HepG2 (cell line): ENCODE measurements around the gene SRP68. TPM values are rescaled to one million over a fixed set of nuclear protein-coding genes. Genes with fewer than 3 reads are reported as not detected.
A peak's percentile ranks its signal among the peaks of the same experiment; 100 is the strongest.

Experiments used
- BCL6 ChIP-seq: IDR thresholded peaks from 2 replicates; pipeline ENCODE4 v1.6.1; 2016; ENCODE audit warnings: missing genetic modification reagents, missing compliant biosample characterization
- BHLHE40 ChIP-seq: IDR thresholded peaks from 2 replicates; pipeline ENCODE4 v1.6.1; 2011; ENCODE audit warnings: low read length, improper control_type of control experiment
- CBX1 ChIP-seq: IDR thresholded peaks from one replicate; pipeline ENCODE4 v1.6.1; 2016; ENCODE audit warnings: antibody characterized with exemption, low read depth
- CENPT ChIP-seq: sonication (generic); formaldehyde crosslinking; IDR thresholded peaks from 2 replicates; pipeline ENCODE4 v1.8.0; 2022; ENCODE audit warnings: low read depth, mild to moderate bottlenecking, moderate library complexity, missing genetic modification reagents
- HDAC1 ChIP-seq: sonication (generic); formaldehyde crosslinking; IDR thresholded peaks from 2 replicates; pipeline ENCODE4 v1.5.1; 2020; ENCODE audit warnings: mild to moderate bottlenecking, missing genetic modification reagents
- KLF11 ChIP-seq: IDR thresholded peaks from 2 replicates; pipeline ENCODE4 v1.6.1; 2016; ENCODE audit warnings: missing compliant biosample characterization
- MEF2D ChIP-seq: sonication (generic); formaldehyde crosslinking; IDR thresholded peaks from 2 replicates; pipeline ENCODE4 v1.5.1; 2020; ENCODE audit warnings: mild to moderate bottlenecking, missing genetic modification reagents
- PHB2 ChIP-seq: fragments of 450-650 bp; IDR thresholded peaks from 2 replicates; pipeline ENCODE4 v1.6.1; 2018; ENCODE audit not compliant: partially characterized antibody
- TBP ChIP-seq: sonication (generic); formaldehyde crosslinking; IDR thresholded peaks from 2 replicates; pipeline ENCODE4 v1.5.0; 2020; ENCODE audit warnings: missing genetic modification reagents
- TMF1 ChIP-seq: sonication (generic); formaldehyde crosslinking; IDR thresholded peaks from 2 replicates; pipeline ENCODE4 v1.8.1; 2022; ENCODE audit warnings: low read depth, missing genetic modification reagents
- TOPORS ChIP-seq: sonication (generic); formaldehyde crosslinking; IDR thresholded peaks from 2 replicates; pipeline ENCODE4 v1.8.0; 2023; ENCODE audit warnings: mild to moderate bottlenecking, missing genetic modification reagents
- ZMYM2 ChIP-seq: sonication (generic); formaldehyde crosslinking; IDR thresholded peaks from 2 replicates; pipeline ENCODE4 v1.8.0; 2022; ENCODE audit warnings: mild to moderate bottlenecking, missing genetic modification reagents
- ZNF326 ChIP-seq: sonication (generic); formaldehyde crosslinking; IDR thresholded peaks from 2 replicates; pipeline ENCODE4 v1.4.0; 2020; ENCODE audit warnings: missing genetic modification reagents, borderline replicate concordance
- ZNF33A ChIP-seq: sonication (generic); formaldehyde crosslinking; IDR thresholded peaks from 2 replicates; pipeline ENCODE4 v1.5.1; 2020; ENCODE audit warnings: missing genetic modification reagents, mild to moderate bottlenecking, moderate library complexity, borderline replicate concordance
- ZNF570 ChIP-seq: sonication (generic); formaldehyde crosslinking; IDR thresholded peaks from 2 replicates; pipeline ENCODE4 v1.4.0; 2020; ENCODE audit warnings: mild to moderate bottlenecking, missing genetic modification reagents, borderline replicate concordance
- ZNF605 ChIP-seq: sonication (generic); formaldehyde crosslinking; IDR thresholded peaks from 2 replicates; pipeline ENCODE4 v1.8.0; 2022; ENCODE audit warnings: mild to moderate bottlenecking, missing genetic modification reagents
- ZNF720 ChIP-seq: sonication (generic); formaldehyde crosslinking; IDR thresholded peaks from 2 replicates; pipeline ENCODE4 v1.4.0; 2020; ENCODE audit warnings: missing genetic modification reagents
- ZNF841 ChIP-seq: sonication (generic); formaldehyde crosslinking; IDR thresholded peaks from 2 replicates; pipeline ENCODE4 v1.8.1; 2023; ENCODE audit warnings: missing genetic modification reagents, borderline replicate concordance
- ZSCAN21 ChIP-seq: sonication (generic); formaldehyde crosslinking; IDR thresholded peaks from 2 replicates; pipeline ENCODE4 v1.8.0; 2022; ENCODE audit warnings: mild to moderate bottlenecking, missing genetic modification reagents, moderate library complexity, borderline replicate concordance
- polyA plus RNA-seq, 8 experiments: library from polyadenylated mRNA; depleted of rRNA in 3 of 8; stranded (reverse) in 7 of 8; unstranded in 1 of 8; fragments of >200 nt; fragmentation: Illumina TruSeq in 4 of 8; extraction: Trizol in 4 of 8; gene quantifications; 2 replicates each; pipeline versions ENCODE4 v1.2.1 to v1.2.3, GENCODE V29; 2011 to 2016; ENCODE audit warnings: low read depth in 4 of 8, missing spikeins in 1 of 8, mixed read lengths in 1 of 8; ENCODE audit not compliant: insufficient read depth in 1 of 8
- total RNA-seq, 5 experiments: library from RNA; depleted of rRNA; stranded (reverse); fragments of >200 nt; fragmentation: Illumina TruSeq; extraction: Trizol; gene quantifications; 2 replicates each; pipeline ENCODE4 v1.2.3, GENCODE V29; 2016; ENCODE audit warnings: low read depth in 1 of 5
- TF ChIP-seq, protein P1 (sequence below): sonication (generic); formaldehyde crosslinking; IDR thresholded peaks from 2 replicates; pipeline ENCODE4 v1.9.0; 2021; ENCODE audit warnings: missing genetic modification reagents, borderline replicate concordance
- TF ChIP-seq, protein P2 (sequence below): sonication (generic); formaldehyde crosslinking; IDR thresholded peaks from 2 replicates; pipeline ENCODE4 v1.4.0; 2020; ENCODE audit warnings: missing genetic modification reagents
- TF ChIP-seq, protein P3 (sequence below): IDR thresholded peaks from 2 replicates; pipeline ENCODE4 v1.6.1; 2016; ENCODE audit warnings: mild to moderate bottlenecking
- TF ChIP-seq, protein P4 (sequence below), 2 experiments: sonication (generic) in 1 of 2; formaldehyde crosslinking in 1 of 2; IDR thresholded peaks; 2 replicates each; pipeline versions ENCODE4 v1.5.1 to v1.6.1; 2011 to 2020; ENCODE audit warnings: borderline replicate concordance in 1 of 2, low read depth in 1 of 2, low read length in 1 of 2, mild to moderate bottlenecking in 1 of 2, missing genetic modification reagents in 1 of 2, moderate library complexity in 1 of 2
- TF ChIP-seq, protein P5 (sequence below): fragments of 450-650 bp; IDR thresholded peaks from 2 replicates; pipeline ENCODE4 v1.6.1; 2017

SRP68 gene
- total and polyA plus RNA-seq, 2 of the 13 experiments (the other 11 are each of a cell fraction or from before 2014, with no cell fraction given), result 39.8 to 74.3 TPM

DNA sequence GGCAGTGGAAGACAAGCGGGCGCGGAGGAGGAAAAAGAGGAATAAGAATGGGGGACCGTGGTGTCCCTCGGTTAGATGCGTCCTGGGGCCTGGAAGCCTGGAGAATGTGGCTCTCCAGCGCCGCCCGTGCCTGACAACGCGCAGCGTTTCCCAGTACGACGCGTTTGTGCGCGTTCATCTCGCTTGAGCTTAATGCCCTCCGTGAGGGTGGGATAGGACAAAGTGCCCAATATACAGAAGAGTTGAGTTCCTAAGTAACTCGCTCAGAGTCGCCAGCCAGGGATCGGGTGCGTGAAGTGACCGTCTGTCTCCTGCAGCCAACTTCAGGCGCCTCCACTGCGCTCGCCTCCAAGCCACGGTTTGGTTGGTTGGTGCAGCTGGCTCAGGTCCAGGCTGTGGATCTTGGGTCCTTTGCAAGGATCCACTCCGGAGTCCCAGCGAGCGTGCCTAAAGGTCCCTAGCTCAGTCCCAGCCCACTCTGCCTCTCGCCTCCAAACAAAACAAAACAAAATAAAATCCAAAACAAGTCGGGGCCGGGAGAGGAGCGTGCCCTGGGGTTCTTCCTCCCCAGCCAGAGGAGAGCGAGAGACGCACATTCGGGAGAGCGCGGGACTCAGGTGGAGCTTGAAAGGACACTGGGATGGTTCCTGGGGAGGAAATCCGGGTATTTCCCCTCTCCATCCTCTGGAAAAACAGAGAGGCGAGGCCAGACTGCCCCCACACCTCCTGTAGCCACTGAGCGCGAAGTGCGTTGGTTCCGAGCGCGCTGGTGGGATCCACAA lies 3.2 kb upstream of the SRP68 start (continued):
- TF ChIP-seq, protein P1, sequence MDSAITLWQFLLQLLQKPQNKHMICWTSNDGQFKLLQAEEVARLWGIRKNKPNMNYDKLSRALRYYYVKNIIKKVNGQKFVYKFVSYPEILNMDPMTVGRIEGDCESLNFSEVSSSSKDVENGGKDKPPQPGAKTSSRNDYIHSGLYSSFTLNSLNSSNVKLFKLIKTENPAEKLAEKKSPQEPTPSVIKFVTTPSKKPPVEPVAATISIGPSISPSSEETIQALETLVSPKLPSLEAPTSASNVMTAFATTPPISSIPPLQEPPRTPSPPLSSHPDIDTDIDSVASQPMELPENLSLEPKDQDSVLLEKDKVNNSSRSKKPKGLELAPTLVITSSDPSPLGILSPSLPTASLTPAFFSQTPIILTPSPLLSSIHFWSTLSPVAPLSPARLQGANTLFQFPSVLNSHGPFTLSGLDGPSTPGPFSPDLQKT, result no peak
- no peak for TF ChIP-seq KLF11 (CRISPR knock-in tag)
- no peak for TF ChIP-seq ZNF570
- TF ChIP-seq TOPORS (CRISPR knock-in tag), result no peak
- 0 out of 2 replicates have a peak, but pooled peaks have one; percentile 59 for TF ChIP-seq CENPT
- TF ChIP-seq, protein P2, sequence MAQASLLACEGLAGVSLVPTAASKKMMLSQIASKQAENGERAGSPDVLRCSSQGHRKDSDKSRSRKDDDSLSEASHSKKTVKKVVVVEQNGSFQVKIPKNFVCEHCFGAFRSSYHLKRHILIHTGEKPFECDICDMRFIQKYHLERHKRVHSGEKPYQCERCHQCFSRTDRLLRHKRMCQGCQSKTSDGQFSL (CRISPR knock-in tag), result no peak
- 0 out of 2 replicates have a peak, but pooled peaks have one; percentile 6 for TF ChIP-seq BHLHE40
- 0 out of 2 replicates have a peak, but pooled peaks have one; percentile 3 for TF ChIP-seq ZMYM2 (CRISPR knock-in tag)
- no peak for TF ChIP-seq PHB2
- no peak for TF ChIP-seq ZNF326 (CRISPR knock-in tag)
- TF ChIP-seq ZSCAN21, result 0 out of 2 replicates have a peak, but pooled peaks have one; percentile 48
- TF ChIP-seq ZNF33A, result no peak
- peak; percentile 3; the same call in 1 of the 2 replicates for TF ChIP-seq ZNF605 (CRISPR knock-in tag)
- 0 out of 2 replicates have a peak, but pooled peaks have one; percentile 2 for TF ChIP-seq TMF1 (CRISPR knock-in tag)
- TF ChIP-seq ZNF841 (CRISPR knock-in tag), result no peak
- TF ChIP-seq, protein P3, sequence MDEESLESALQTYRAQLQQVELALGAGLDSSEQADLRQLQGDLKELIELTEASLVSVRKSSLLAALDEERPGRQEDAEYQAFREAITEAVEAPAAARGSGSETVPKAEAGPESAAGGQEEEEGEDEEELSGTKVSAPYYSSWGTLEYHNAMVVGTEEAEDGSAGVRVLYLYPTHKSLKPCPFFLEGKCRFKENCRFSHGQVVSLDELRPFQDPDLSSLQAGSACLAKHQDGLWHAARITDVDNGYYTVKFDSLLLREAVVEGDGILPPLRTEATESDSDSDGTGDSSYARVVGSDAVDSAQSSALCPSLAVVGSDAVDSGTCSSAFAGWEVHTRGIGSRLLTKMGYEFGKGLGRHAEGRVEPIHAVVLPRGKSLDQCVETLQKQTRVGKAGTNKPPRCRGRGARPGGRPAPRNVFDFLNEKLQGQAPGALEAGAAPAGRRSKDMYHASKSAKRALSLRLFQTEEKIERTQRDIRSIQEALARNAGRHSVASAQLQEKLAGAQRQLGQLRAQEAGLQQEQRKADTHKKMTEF (CRISPR knock-in tag), result 0 out of 2 replicates have a peak, but pooled peaks have one; percentile 3
- TF ChIP-seq, protein P4, sequence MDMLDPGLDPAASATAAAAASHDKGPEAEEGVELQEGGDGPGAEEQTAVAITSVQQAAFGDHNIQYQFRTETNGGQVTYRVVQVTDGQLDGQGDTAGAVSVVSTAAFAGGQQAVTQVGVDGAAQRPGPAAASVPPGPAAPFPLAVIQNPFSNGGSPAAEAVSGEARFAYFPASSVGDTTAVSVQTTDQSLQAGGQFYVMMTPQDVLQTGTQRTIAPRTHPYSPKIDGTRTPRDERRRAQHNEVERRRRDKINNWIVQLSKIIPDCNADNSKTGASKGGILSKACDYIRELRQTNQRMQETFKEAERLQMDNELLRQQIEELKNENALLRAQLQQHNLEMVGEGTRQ (IDR thresholded peaks at IDR 0.05; ENCODE audit: low read depth, low read length), result 0 out of 2 replicates have a peak, but pooled peaks have one; percentile 2
- TF ChIP-seq, protein P4 (CRISPR knock-in tag; IDR thresholded peaks at IDR 0.05; ENCODE audit: borderline replicate concordance), result no peak
- peak; percentile 8; the same call in 1 of the 2 replicates for TF ChIP-seq HDAC1 (CRISPR knock-in tag)
- no peak for TF ChIP-seq CBX1
- TF ChIP-seq, protein P5, sequence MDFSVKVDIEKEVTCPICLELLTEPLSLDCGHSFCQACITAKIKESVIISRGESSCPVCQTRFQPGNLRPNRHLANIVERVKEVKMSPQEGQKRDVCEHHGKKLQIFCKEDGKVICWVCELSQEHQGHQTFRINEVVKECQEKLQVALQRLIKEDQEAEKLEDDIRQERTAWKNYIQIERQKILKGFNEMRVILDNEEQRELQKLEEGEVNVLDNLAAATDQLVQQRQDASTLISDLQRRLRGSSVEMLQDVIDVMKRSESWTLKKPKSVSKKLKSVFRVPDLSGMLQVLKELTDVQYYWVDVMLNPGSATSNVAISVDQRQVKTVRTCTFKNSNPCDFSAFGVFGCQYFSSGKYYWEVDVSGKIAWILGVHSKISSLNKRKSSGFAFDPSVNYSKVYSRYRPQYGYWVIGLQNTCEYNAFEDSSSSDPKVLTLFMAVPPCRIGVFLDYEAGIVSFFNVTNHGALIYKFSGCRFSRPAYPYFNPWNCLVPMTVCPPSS, result no peak
- TF ChIP-seq TBP, result no peak
- no peak for TF ChIP-seq ZNF720 (CRISPR knock-in tag)
- no peak for TF ChIP-seq MEF2D (CRISPR knock-in tag)
- no peak for TF ChIP-seq BCL6 (CRISPR knock-in tag)
